HepG2 (cell line): ENCODE measurements around the gene NCKAP5L. TPM values are rescaled to one million over a fixed set of nuclear protein-coding genes. Genes with fewer than 3 reads are reported as not detected.

ENCODE experiments used
- ATAC-seq: fragments of 200-7000 bp; cut with Tn5 transposase; 3 replicates; pipeline ENCODE4 v1.9.1; 2020; ENCODE audit warnings: mild to moderate bottlenecking, moderate library complexity
- BruUV-seq: library from RNA; stranded (reverse); fragments of 400-500 nt; replicated peaks from 2 replicates; lab custom pipeline; 2021; lab: Mats Ljungman, UMichigan
- CTCF ChIA-PET: fragments of 300-600 bp; formaldehyde crosslinking; extraction: SDS; loops from one replicate; lab custom pipeline; 2021; ENCODE audit warnings: low total read pairs, inconsistent platforms, low intra/inter-chr PET ratio; lab: Yijun Ruan, JAX
- POLR2A ChIA-PET: fragments of 350-600 bp; sonication (Branson Sonifier 250); formaldehyde crosslinking; loops from one replicate; lab custom pipeline; 2020; ENCODE audit warnings: antibody characterized with exemption, inconsistent platforms; lab: Yijun Ruan, JAX
- DNase-seq: peaks from one replicate; pipeline ENCODE4 v3.0.0-alpha.2; 2015; ENCODE audit warnings: low spot score
- FAIRE-seq: peaks from 3 replicates; lab custom pipeline; 2011; peaks lifted over from hg19 to GRCh38; lab: Jason Lieb, UNC
- H2AFZ ChIP-seq: one replicate; pipeline ENCODE4 v1.6.1; 2011; ENCODE audit warnings: low read length, inconsistent platforms
- H3K27ac ChIP-seq: fragments of 300-600 bp; 3 replicates; pipeline ENCODE4 v1.8.0; 2011; ENCODE audit warnings: mixed run types, mild to moderate bottlenecking, mixed read lengths, low read length, inconsistent platforms; ENCODE audit not compliant: insufficient read depth; ENCODE audit errors: extremely low read length
- H3K27me3 ChIP-seq, 2 experiments: fragments of 200-600 bp in 1 of 2; 2 replicates in 1 of 2; 3 replicates in 1 of 2; pipeline versions ENCODE4 v1.6.0 to v1.8.0; 2011; ENCODE audit warnings: low read length in 2 of 2, mild to moderate bottlenecking in 2 of 2, moderate library complexity in 2 of 2, inconsistent platforms in 1 of 2; ENCODE audit not compliant: insufficient read depth in 2 of 2, control insufficient read depth in 1 of 2
- H3K36me3 ChIP-seq, 2 experiments: fragments of 200-600 bp in 1 of 2; replicated peaks in 1 of 2; 2 replicates in 1 of 2; 3 replicates in 1 of 2; pipeline versions ENCODE4 v1.5.1 to v1.8.0; 2011; ENCODE audit warnings: low read length in 2 of 2, inconsistent platforms in 1 of 2; ENCODE audit not compliant: insufficient read depth in 2 of 2, control insufficient read depth in 1 of 2
- H3K4me1 ChIP-seq: 2 replicates; pipeline ENCODE4 v1.5.1; 2012; ENCODE audit warnings: low read length, inconsistent platforms; ENCODE audit not compliant: insufficient read depth
- H3K4me2 ChIP-seq: 2 replicates; pipeline ENCODE4 v1.6.0; 2011; ENCODE audit warnings: low read depth, low read length, inconsistent platforms
- H3K4me3 ChIP-seq, 3 experiments: fragments of 200-600 bp in 1 of 3; sonication (generic), shearing (Covaris generic) in 1 of 3; replicated peaks in 1 of 3; 2 replicates each; pipeline ENCODE4 v1.5.1; 2011 to 2016; ENCODE audit warnings: low read length in 3 of 3, inconsistent platforms in 2 of 3, low read depth in 2 of 3, mild to moderate bottlenecking in 2 of 3, control low read depth in 1 of 3, mixed read lengths in 1 of 3; ENCODE audit not compliant: insufficient read depth in 1 of 3
- H3K79me2 ChIP-seq: one replicate; pipeline ENCODE4 v1.6.1; 2011; ENCODE audit warnings: low read length, inconsistent platforms; ENCODE audit not compliant: insufficient read depth
- H3K9ac ChIP-seq: 2 replicates; pipeline ENCODE4 v1.6.0; 2011; ENCODE audit warnings: mild to moderate bottlenecking, low read depth, low read length, inconsistent platforms; ENCODE audit not compliant: insufficient read depth
- H3K9me3 ChIP-seq: 2 replicates; pipeline ENCODE4 v1.5.1; 2012; ENCODE audit warnings: mild to moderate bottlenecking, low read length
- H4K20me1 ChIP-seq: 2 replicates; pipeline ENCODE4 v1.6.0; 2011; ENCODE audit warnings: inconsistent platforms, mild to moderate bottlenecking, low read length, moderate library complexity; ENCODE audit not compliant: insufficient read depth
- ELF1 ChIP-seq: sonication (generic); formaldehyde crosslinking; IDR thresholded peaks from 2 replicates; pipeline ENCODE4 v1.4.0; 2020; ENCODE audit warnings: missing genetic modification reagents
- EZH2 ChIP-seq: conservative IDR thresholded peaks from 2 replicates; pipeline ENCODE4 v1.6.1; 2012; ENCODE audit warnings: mild to moderate bottlenecking, low read depth, low read length, moderate library complexity
- RELA ChIP-seq: sonication (generic); formaldehyde crosslinking; IDR thresholded peaks from 2 replicates; pipeline ENCODE4 v1.4.0; 2020; ENCODE audit warnings: missing genetic modification reagents
- TEAD3 ChIP-seq: optimal IDR thresholded peaks from 2 replicates; pipeline ENCODE3; 2016; ENCODE audit warnings: borderline replicate concordance
- U2AF2 ChIP-seq: fragments of 200-400 bp; formaldehyde crosslinking; IDR thresholded peaks from 2 replicates; pipeline ENCODE4 v1.6.1; 2017; ENCODE audit warnings: low read depth, mild to moderate bottlenecking, low read length
- ZBTB38 ChIP-seq: sonication (generic); formaldehyde crosslinking; IDR thresholded peaks from 2 replicates; pipeline ENCODE4 v1.5.1; 2020; ENCODE audit warnings: mild to moderate bottlenecking, missing genetic modification reagents
- ZC3H13 ChIP-seq: sonication (generic); formaldehyde crosslinking; IDR thresholded peaks from 2 replicates; pipeline ENCODE4 v1.8.1; 2023; ENCODE audit warnings: mild to moderate bottlenecking, missing genetic modification reagents, moderate library complexity
- ZKSCAN1 ChIP-seq: fragments of 150-350 bp; IDR thresholded peaks from 2 replicates; pipeline ENCODE4 v1.6.1; 2014; ENCODE audit warnings: low read length
- ZNF160 ChIP-seq: sonication (generic); formaldehyde crosslinking; IDR thresholded peaks from 2 replicates; pipeline ENCODE4 v1.8.0; 2022; ENCODE audit warnings: mild to moderate bottlenecking, inconsistent platforms, missing genetic modification reagents
- ZNF790 ChIP-seq: sonication (generic); formaldehyde crosslinking; IDR thresholded peaks from 2 replicates; pipeline ENCODE4 v1.8.0; 2022; ENCODE audit warnings: missing genetic modification reagents, mild to moderate bottlenecking, borderline replicate concordance
- WGBS: methylation state at CpG from one replicate; pipeline ENCODE4 v1.1.6; 2017; ENCODE audit warnings: low lambda C conversion rate; 5-methylcytosine and 5-hydroxymethylcytosine counted together
- in situ Hi-C: cut with HindIII; loops from 2 replicates; pipeline ENCODE4 v1.10.0; 2017; ENCODE audit warnings: low pct_unique_long_range_greater_than_20kb; ENCODE audit not compliant: extremely low pct_ligation_motif_present
- intact Hi-C: fragments of 100-400 bp; cut with micrococcal nuclease; formaldehyde crosslinking; loops from one replicate; pipeline ENCODE4 v1.10.0; 2022; ENCODE audit not compliant: unreplicated experiment
- polyA plus RNA-seq, 8 experiments: library from polyadenylated mRNA; depleted of rRNA in 3 of 8; stranded (reverse) in 7 of 8; unstranded in 1 of 8; fragments of >200 nt; fragmentation: Illumina TruSeq in 4 of 8; extraction: Trizol in 4 of 8; gene quantifications; 2 replicates each; pipeline versions ENCODE4 v1.2.1 to v1.2.3, GENCODE V29; 2011 to 2016; ENCODE audit warnings: low read depth in 4 of 8, missing spikeins in 1 of 8, mixed read lengths in 1 of 8; ENCODE audit not compliant: insufficient read depth in 1 of 8
- total RNA-seq, 5 experiments: library from RNA; depleted of rRNA; stranded (reverse); fragments of >200 nt; fragmentation: Illumina TruSeq; extraction: Trizol; gene quantifications; 2 replicates each; pipeline ENCODE4 v1.2.3, GENCODE V29; 2016; ENCODE audit warnings: low read depth in 1 of 5
- TF ChIP-seq, protein P1 (sequence below): sonication (generic); formaldehyde crosslinking; IDR thresholded peaks from 2 replicates; pipeline ENCODE4 v1.4.0; 2020; ENCODE audit warnings: missing genetic modification reagents, borderline replicate concordance
- TF ChIP-seq, protein P2 (sequence below): sonication (generic); formaldehyde crosslinking; IDR thresholded peaks from 2 replicates; pipeline ENCODE4 v1.8.1; 2023; ENCODE audit warnings: mild to moderate bottlenecking, missing genetic modification reagents

Gene NCKAP5L
- total and polyA plus RNA-seq, 2 of the 13 experiments (the other 11 are each of a cell fraction or from before 2014, with no cell fraction given) = 4.1 to 9.0 TPM

DNA sequence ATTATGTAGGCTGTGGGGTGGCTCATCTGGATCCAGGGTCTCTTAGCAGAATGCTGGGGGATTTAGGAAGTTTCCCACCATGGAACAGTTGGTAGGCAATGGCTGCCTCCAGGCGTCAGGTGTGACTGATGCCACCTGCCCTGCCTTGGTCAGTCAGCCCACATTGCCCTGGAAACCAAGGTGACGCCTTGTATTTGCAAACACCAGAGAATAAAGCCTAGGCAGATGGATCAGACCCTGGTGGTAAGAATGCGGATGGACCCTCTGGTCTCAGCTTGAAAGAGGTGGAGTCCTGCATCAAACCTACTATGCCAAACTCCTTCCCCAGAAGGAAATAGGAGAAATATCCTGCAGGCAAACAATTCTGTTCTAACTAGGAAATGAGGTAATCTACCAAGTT lies 38.2 kb downstream of the NCKAP5L start:
- no peak overlapping the region for H3K4me2 ChIP-seq
- ATAC-seq (peak; percentile 40), FAIRE-seq (no peak), DNase-seq (peak; percentile 37)
- no peak overlapping the region for H3K4me3 ChIP-seq
- ChIA-PET POLR2A (no interaction called here), CTCF (no interaction called here)
- in situ Hi-C loops (loop anchor here (5.0 kb wide), 1 partner anchor 37 kb away; the partner anchor contains the start of gene NCKAP5L), intact Hi-C loops (no loop called here)
- no peak overlapping the region for H3K9ac ChIP-seq
- no peaks in the 10 kb centered on the region for H3K27me3 ChIP-seq
- no TSS peak for BruUV-seq
- no peak overlapping the region for H2AFZ ChIP-seq
- H3K36me3 ChIP-seq = no peaks in the 10 kb centered on the region
- no peaks in the 10 kb centered on the region for H3K4me1 ChIP-seq
- TF ChIP-seq RELA (CRISPR knock-in tag) (no peak), ZBTB38 (CRISPR knock-in tag) (no peak), ZC3H13 (CRISPR knock-in tag) (no peak), ELF1 (no peak), ZNF160 (no peak), TEAD3 (CRISPR knock-in tag) (peak; percentile 55), U2AF2 (no peak), ZKSCAN1 (0 out of 2 replicates have a peak, but pooled peaks have one; percentile 13), EZH2 (no peak), ZNF790 (CRISPR knock-in tag) (no peak)
- TF ChIP-seq, protein P1, sequence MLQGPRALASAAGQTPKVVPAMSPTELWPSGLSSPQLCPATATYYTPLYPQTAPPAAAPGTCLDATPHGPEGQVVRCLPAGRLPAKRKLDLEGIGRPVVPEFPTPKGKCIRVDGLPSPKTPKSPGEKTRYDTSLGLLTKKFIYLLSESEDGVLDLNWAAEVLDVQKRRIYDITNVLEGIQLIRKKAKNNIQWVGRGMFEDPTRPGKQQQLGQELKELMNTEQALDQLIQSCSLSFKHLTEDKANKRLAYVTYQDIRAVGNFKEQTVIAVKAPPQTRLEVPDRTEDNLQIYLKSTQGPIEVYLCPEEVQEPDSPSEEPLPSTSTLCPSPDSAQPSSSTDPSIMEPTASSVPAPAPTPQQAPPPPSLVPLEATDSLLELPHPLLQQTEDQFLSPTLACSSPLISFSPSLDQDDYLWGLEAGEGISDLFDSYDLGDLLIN (CRISPR knock-in tag) = no peak
- TF ChIP-seq, protein P2, sequence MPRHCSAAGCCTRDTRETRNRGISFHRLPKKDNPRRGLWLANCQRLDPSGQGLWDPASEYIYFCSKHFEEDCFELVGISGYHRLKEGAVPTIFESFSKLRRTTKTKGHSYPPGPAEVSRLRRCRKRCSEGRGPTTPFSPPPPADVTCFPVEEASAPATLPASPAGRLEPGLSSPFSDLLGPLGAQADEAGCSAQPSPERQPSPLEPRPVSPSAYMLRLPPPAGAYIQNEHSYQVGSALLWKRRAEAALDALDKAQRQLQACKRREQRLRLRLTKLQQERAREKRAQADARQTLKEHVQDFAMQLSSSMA = no peak
- H3K9me3 ChIP-seq = no peaks in the 10 kb centered on the region
- no peaks in the 10 kb centered on the region for H3K79me2 ChIP-seq
- 94% methylated on average over 3 of the region's 3 CpGs for WGBS
- H4K20me1 ChIP-seq = no peaks in the 10 kb centered on the region
- H3K27ac ChIP-seq = no peak overlapping the region
